Endothelial cell of umbilical vein (primary cell): ENCODE measurements around the gene GAB2.

Experiments used
- POLR2A ChIP-seq: IDR thresholded peaks from 2 replicates; pipeline ENCODE4 v1.6.1; 2012; ENCODE audit warnings: low read depth, mild to moderate bottlenecking, control low read depth, low read length
- POLR2AphosphoS5 ChIP-seq: IDR thresholded peaks from 2 replicates; pipeline ENCODE4 v1.6.1; 2012; ENCODE audit warnings: low read depth, mild to moderate bottlenecking, control low read depth, low read length, moderate library complexity; ENCODE audit not compliant: insufficient read depth
- TF ChIP-seq, protein P1 (sequence below), 2 donors: IDR thresholded peaks; 1 replicate in 1 of 2; 2 replicates in 1 of 2; pipeline ENCODE4 v1.5.1; 2011; ENCODE audit warnings: low read length in 2 of 2, mild to moderate bottlenecking in 2 of 2, moderate library complexity in 2 of 2, control low read depth in 1 of 2, inconsistent platforms in 1 of 2, low read depth in 1 of 2; ENCODE audit not compliant: insufficient read depth in 1 of 2; ENCODE audit errors: extremely low read depth in 1 of 2

GRCh38 chr11:78171951-78172350 is 245.7 kb downstream of the GAB2 start:
- TF ChIP-seq, protein P1, sequence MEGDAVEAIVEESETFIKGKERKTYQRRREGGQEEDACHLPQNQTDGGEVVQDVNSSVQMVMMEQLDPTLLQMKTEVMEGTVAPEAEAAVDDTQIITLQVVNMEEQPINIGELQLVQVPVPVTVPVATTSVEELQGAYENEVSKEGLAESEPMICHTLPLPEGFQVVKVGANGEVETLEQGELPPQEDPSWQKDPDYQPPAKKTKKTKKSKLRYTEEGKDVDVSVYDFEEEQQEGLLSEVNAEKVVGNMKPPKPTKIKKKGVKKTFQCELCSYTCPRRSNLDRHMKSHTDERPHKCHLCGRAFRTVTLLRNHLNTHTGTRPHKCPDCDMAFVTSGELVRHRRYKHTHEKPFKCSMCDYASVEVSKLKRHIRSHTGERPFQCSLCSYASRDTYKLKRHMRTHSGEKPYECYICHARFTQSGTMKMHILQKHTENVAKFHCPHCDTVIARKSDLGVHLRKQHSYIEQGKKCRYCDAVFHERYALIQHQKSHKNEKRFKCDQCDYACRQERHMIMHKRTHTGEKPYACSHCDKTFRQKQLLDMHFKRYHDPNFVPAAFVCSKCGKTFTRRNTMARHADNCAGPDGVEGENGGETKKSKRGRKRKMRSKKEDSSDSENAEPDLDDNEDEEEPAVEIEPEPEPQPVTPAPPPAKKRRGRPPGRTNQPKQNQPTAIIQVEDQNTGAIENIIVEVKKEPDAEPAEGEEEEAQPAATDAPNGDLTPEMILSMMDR (IDR thresholded peaks at IDR 0.05; ENCODE audit: extremely low read depth in 1 of 2, insufficient read depth in 1 of 2, low read depth in 1 of 2, low read length in 2 of 2), result no peak
- TF ChIP-seq POLR2A, result no peak
- no peak for TF ChIP-seq POLR2AphosphoS5
